Mesenchymal stem cell (in vitro differentiated cells and primary cell): ENCODE results near the gene GRK3.
"Not testable (repeated sequence)": the region's sequence is repeated elsewhere in the genome, so short reads cannot be mapped to it uniquely, and the experiment has no call there.

ENCODE experiments used
- DNase-seq: peaks from one replicate; pipeline ENCODE4 v3.0.0-alpha.2; 2013
- H2AFZ ChIP-seq: one replicate; pipeline ENCODE4 v1.6.1; 2013; ENCODE audit warnings: low read depth, mild to moderate bottlenecking, control low read depth, inconsistent platforms, low read length, moderate library complexity
- H2AK5ac ChIP-seq: 2 replicates; pipeline ENCODE4 v1.6.1; 2013; ENCODE audit warnings: low read length, moderate library complexity, mild to moderate bottlenecking, inconsistent platforms; ENCODE audit not compliant: severe bottlenecking
- H2BK120ac ChIP-seq: one replicate; pipeline ENCODE4 v1.6.1; 2013; ENCODE audit warnings: low read depth, mild to moderate bottlenecking, inconsistent platforms, low read length, moderate library complexity
- H2BK12ac ChIP-seq, 2 experiments: one replicate each; pipeline ENCODE4 v1.6.1; 2013; ENCODE audit warnings: inconsistent platforms in 2 of 2, low read length in 2 of 2, mild to moderate bottlenecking in 2 of 2, moderate library complexity in 2 of 2, control low read depth in 1 of 2
- H2BK15ac ChIP-seq: one replicate; pipeline ENCODE4 v1.6.1; 2013; ENCODE audit warnings: mild to moderate bottlenecking, low read depth, inconsistent platforms; ENCODE audit not compliant: poor library complexity, severe bottlenecking
- H2BK5ac ChIP-seq: 2 replicates; pipeline ENCODE4 v1.6.1; 2013; ENCODE audit warnings: low read depth, mild to moderate bottlenecking, low read length, control low read depth, inconsistent platforms; ENCODE audit not compliant: poor library complexity, severe bottlenecking
- H3K14ac ChIP-seq, 2 experiments: one replicate each; pipeline ENCODE4 v1.6.1; 2013; ENCODE audit warnings: inconsistent platforms in 2 of 2, low read length in 2 of 2, control low read depth in 1 of 2, mild to moderate bottlenecking in 1 of 2, moderate library complexity in 1 of 2
- H3K18ac ChIP-seq, 2 experiments: one replicate each; pipeline ENCODE4 v1.6.1; 2013; ENCODE audit warnings: inconsistent platforms in 2 of 2, low read length in 2 of 2, control low read depth in 1 of 2, low read depth in 1 of 2, mild to moderate bottlenecking in 1 of 2
- H3K23ac ChIP-seq, 2 experiments: one replicate each; pipeline ENCODE4 v1.6.1; 2013; ENCODE audit warnings: inconsistent platforms in 2 of 2, low read length in 2 of 2, mild to moderate bottlenecking in 2 of 2, moderate library complexity in 2 of 2, control low read depth in 1 of 2
- H3K27ac ChIP-seq: 2 replicates; pipeline ENCODE4 v1.5.1; 2013; ENCODE audit warnings: mild to moderate bottlenecking, moderate library complexity, low read length, control low read depth, inconsistent platforms; ENCODE audit not compliant: poor library complexity, severe bottlenecking
- H3K27me3 ChIP-seq, 2 experiments: 2 replicates each; pipeline versions ENCODE4 v1.6.1 to v1.7.0; 2013; ENCODE audit warnings: low read length in 2 of 2, mild to moderate bottlenecking in 2 of 2, moderate library complexity in 2 of 2, control low read depth in 1 of 2, inconsistent platforms in 1 of 2; ENCODE audit not compliant: control insufficient read depth in 1 of 2, insufficient read depth in 1 of 2
- H3K36me3 ChIP-seq, 2 experiments: 2 replicates each; pipeline versions ENCODE4 v1.6.1 to v1.7.0; 2013; ENCODE audit warnings: low read length in 2 of 2, control low read depth in 1 of 2, inconsistent platforms in 1 of 2, low read depth in 1 of 2, mild to moderate bottlenecking in 1 of 2; ENCODE audit not compliant: insufficient read depth in 2 of 2, control insufficient read depth in 1 of 2
- H3K4ac ChIP-seq, 2 experiments: one replicate each; pipeline ENCODE4 v1.6.1; 2013; ENCODE audit warnings: inconsistent platforms in 2 of 2, low read length in 2 of 2, mild to moderate bottlenecking in 2 of 2, moderate library complexity in 2 of 2, control low read depth in 1 of 2, low read depth in 1 of 2
- H3K4me1 ChIP-seq: 2 replicates; pipeline ENCODE4 v1.6.1; 2013; ENCODE audit warnings: low read depth, low read length, control low read depth; ENCODE audit not compliant: control insufficient read depth, insufficient read depth
- H3K4me2 ChIP-seq: 2 replicates; pipeline ENCODE4 v1.6.1; 2013; ENCODE audit warnings: low read length, mild to moderate bottlenecking, inconsistent platforms; ENCODE audit not compliant: poor library complexity, severe bottlenecking
- H3K4me3 ChIP-seq, 2 experiments: 2 replicates each; pipeline versions ENCODE4 v1.5.1 to v1.7.0; 2013; ENCODE audit warnings: low read length in 2 of 2, mild to moderate bottlenecking in 2 of 2, control low read depth in 1 of 2, low read depth in 1 of 2; ENCODE audit not compliant: insufficient read depth in 1 of 2
- H3K79me1 ChIP-seq: replicated peaks from 2 replicates; pipeline ENCODE4 v1.6.1; 2013; ENCODE audit warnings: mild to moderate bottlenecking, control low read depth, low read length, inconsistent platforms; ENCODE audit not compliant: poor library complexity, severe bottlenecking
- H3K9ac ChIP-seq: 2 replicates; pipeline ENCODE4 v1.7.0; 2013; ENCODE audit warnings: mild to moderate bottlenecking, low read length, moderate library complexity
- H3K9me3 ChIP-seq: 2 replicates; pipeline ENCODE4 v1.7.0; 2013; ENCODE audit warnings: mild to moderate bottlenecking, low read length; ENCODE audit not compliant: control insufficient read depth
- H4K8ac ChIP-seq: one replicate; pipeline ENCODE4 v1.6.1; 2013; ENCODE audit warnings: inconsistent platforms, mild to moderate bottlenecking, low read length, moderate library complexity
- H4K91ac ChIP-seq: one replicate; pipeline ENCODE4 v1.6.1; 2013; ENCODE audit warnings: mild to moderate bottlenecking, low read length, inconsistent platforms
- WGBS: methylation state at CpG from one replicate; pipeline ENCODE4 v1.1.7; 2013; ENCODE audit warnings: mixed read lengths; 5-methylcytosine and 5-hydroxymethylcytosine counted together

GRK3 gene

DNA sequence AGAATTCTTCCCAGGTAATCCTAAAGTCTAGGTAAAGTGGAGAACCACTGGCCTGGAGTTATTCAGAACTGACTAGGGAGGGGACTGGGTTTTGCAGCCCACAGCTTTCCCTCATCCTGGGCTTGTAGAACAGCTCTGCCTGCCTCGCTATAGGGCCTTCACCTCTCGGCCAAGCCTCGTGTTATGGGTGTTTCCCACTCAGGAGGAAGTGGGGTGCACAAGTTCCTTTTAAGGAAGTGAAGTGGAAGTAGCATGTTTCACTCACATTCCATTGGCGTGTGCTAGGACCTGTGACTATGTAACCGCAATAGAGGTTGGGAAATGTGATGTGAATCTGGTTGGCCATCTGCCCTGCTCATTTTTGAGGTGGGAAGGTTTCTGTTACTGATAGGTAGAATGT lies 20.5 kb downstream of the GRK3 start:
- peak; percentile 22 for DNase-seq
- H2BK12ac ChIP-seq, H3K14ac ChIP-seq, H3K23ac ChIP-seq, H3K4me3 ChIP-seq, H3K9ac ChIP-seq, H2AFZ ChIP-seq, H2BK15ac ChIP-seq, H3K79me1 ChIP-seq, H4K8ac ChIP-seq, H3K18ac ChIP-seq, H3K27ac ChIP-seq, H3K36me3 ChIP-seq, H2BK5ac ChIP-seq, H3K9me3 ChIP-seq, H3K4me2 ChIP-seq, H3K4ac ChIP-seq, H2BK120ac ChIP-seq, H2AK5ac ChIP-seq, H3K27me3 ChIP-seq, H4K91ac ChIP-seq, H3K4me1 ChIP-seq: not testable (repeated sequence)
- 73% methylated on average over 5 of the region's 5 CpGs for WGBS

GRCh38 chr22:25589664-25590063 lies 25.2 kb downstream of the GRK3 start:
- H3K4ac ChIP-seq, H2BK5ac ChIP-seq, H3K14ac ChIP-seq, H2AFZ ChIP-seq, H3K18ac ChIP-seq, H2BK120ac ChIP-seq, H3K27ac ChIP-seq, H3K36me3 ChIP-seq, H2BK12ac ChIP-seq, H4K8ac ChIP-seq, H3K27me3 ChIP-seq, DNase-seq, H3K79me1 ChIP-seq, H2AK5ac ChIP-seq, H3K4me2 ChIP-seq, H3K9ac ChIP-seq, H3K4me3 ChIP-seq, H3K4me1 ChIP-seq, H2BK15ac ChIP-seq, H3K9me3 ChIP-seq, H3K23ac ChIP-seq, H4K91ac ChIP-seq: not testable (repeated sequence)
- WGBS, result no CpG with 5 or more reads among the region's 4 CpGs

DNA sequence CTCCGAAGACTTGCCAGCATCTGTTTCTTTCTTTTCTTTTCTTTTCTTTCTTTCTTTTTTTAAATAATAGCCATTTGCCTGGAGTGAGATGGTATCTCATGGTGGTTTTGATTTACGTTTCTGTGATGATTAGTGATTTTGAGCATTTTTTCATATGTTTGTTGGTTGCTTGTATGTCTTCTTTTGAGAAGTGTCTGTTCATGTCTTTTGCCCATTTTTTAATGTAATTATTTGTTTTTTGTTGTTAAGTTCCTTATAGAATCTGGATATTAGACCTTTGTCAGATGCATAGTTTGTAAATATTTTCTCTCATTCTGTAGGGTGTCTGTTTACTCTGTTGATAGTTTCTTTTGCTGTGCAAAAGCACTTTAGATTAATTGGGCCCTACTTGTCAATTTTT lies 28.8 kb downstream of the GRK3 start:
- H3K4ac ChIP-seq, H2BK5ac ChIP-seq, DNase-seq, H2BK15ac ChIP-seq, H3K9ac ChIP-seq, H3K18ac ChIP-seq, H4K91ac ChIP-seq, H2BK12ac ChIP-seq, H3K9me3 ChIP-seq, H3K4me2 ChIP-seq, H3K14ac ChIP-seq, H2AFZ ChIP-seq, H2AK5ac ChIP-seq, H3K36me3 ChIP-seq, H4K8ac ChIP-seq, H3K4me3 ChIP-seq, H3K27me3 ChIP-seq, H3K79me1 ChIP-seq, H3K27ac ChIP-seq, H2BK120ac ChIP-seq, H3K4me1 ChIP-seq, H3K23ac ChIP-seq: not testable (repeated sequence)
- WGBS, result 75% methylated on average over 1 of the region's 2 CpGs

DNA sequence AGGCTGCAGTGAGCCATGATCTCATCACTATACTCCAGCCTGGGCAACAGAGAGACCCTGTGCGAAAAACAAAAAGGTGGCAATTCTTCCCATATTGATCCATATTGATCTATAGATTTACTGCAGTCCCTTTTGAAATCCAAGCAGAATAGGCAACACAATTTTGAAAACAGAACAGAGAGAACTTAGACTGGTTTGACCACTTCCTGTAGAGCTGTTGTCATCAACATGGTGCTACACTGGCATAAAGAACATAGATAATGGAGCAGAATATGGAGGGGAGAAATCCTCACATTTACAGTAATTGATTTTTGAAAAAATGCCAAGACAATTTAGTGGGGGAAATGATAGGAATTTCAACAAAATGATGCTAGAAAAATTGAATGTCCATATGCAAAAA lies 34.1 kb downstream of the GRK3 start:
- Histone ChIP-seq H3K4me1 (no peaks in the 10 kb centered on the region), H4K8ac (no peak overlapping the region), H3K23ac (no peak overlapping the region), H3K18ac (no peak overlapping the region), H3K4me3 (no peak overlapping the region), H2AFZ (no peak overlapping the region), H3K4me2 (no peak overlapping the region), H3K27me3 (no peaks in the 10 kb centered on the region), H2BK12ac (no peak overlapping the region), H3K9me3 (peaks cover 2% of the 10 kb centered on the region), H3K27ac (no peak overlapping the region), H2BK5ac (no peak overlapping the region), H3K79me1 (no peaks in the 10 kb centered on the region), H4K91ac (no peak overlapping the region), H2BK120ac (no peak overlapping the region), H2BK15ac (no peak overlapping the region), H3K9ac (no peak overlapping the region), H3K4ac (no peak overlapping the region), H2AK5ac (no peak overlapping the region), H3K14ac (no peak overlapping the region), H3K36me3 (no peaks in the 10 kb centered on the region)
- DNase-seq, result no peak
- WGBS, result 92% methylated on average over 1 of the region's 1 CpG
